NOMO-1 treated with dmso at 0.1 percent for 144 hours (cell line): ENCODE data around the gene CORO7.

Experiments
- DNase-seq: peaks from one replicate; lab custom pipeline; 2025; ENCODE audit not compliant: unreplicated experiment; lab: John Stamatoyannopoulos, UW

Gene CORO7

DNA sequence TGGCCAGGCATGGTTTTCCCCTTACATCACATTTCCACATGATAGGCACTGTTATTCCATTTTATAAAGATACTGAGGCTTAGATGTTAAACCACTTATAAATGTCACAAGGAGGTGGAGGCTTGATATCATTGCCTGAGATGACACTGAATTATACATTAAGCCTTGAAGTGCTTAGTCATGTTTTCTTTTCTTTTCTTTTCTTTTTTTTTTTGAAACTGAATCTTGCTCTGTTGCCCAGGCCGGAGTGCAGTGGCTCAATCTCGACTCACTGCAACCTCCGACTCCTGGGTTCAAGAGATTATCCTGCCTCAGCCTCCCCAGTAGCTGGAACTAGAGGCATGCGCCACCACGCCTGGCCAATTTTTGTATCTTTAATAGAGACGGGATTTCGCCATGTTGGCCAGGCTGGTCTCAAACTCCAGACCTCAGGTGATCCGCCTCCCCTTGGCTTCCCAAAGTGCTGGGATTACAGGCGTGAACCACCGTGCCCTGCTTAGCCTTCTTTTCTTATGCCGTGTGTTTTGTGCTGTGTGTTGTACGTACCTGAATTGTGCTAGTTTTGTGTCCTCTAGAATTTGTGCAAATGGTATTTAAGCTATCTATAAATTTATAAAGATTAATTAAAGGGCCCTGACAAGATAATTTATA is 10.5 kb upstream of the CORO7 start:
- DNase-seq, result no peak

DNA sequence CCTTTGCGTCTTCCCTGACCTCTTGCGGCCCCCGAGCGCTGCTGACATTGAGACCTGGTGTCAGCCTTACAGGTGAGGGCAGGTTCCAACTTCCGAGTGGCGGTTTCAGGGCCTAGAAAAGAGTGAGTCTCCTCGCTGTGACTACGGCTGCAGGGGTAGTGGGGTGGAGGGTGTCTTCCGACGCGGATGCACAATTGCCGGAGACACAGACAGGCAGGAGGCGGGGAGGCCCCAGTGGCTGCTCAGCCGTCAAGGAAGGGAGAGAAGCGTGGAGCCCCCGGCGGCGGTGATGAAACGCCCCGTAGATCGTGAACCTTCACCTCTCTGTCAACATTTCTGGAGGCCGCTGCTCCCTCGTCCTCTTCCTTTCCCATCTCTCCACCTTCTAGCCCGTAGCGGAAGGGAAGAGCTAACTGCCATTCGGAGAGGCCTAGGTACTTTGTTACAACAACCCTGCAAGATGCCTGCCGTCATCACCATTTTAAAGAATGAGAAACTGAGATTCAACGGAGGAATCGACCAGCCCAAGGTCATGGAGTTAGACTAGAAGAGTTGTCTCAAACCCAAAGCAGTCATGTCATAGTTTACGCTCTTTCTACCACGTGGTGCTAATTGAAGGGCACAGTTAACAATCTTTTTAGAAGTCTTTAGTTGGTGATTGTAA is 9.8 kb upstream of the CORO7 start:
- no peak for DNase-seq

DNA sequence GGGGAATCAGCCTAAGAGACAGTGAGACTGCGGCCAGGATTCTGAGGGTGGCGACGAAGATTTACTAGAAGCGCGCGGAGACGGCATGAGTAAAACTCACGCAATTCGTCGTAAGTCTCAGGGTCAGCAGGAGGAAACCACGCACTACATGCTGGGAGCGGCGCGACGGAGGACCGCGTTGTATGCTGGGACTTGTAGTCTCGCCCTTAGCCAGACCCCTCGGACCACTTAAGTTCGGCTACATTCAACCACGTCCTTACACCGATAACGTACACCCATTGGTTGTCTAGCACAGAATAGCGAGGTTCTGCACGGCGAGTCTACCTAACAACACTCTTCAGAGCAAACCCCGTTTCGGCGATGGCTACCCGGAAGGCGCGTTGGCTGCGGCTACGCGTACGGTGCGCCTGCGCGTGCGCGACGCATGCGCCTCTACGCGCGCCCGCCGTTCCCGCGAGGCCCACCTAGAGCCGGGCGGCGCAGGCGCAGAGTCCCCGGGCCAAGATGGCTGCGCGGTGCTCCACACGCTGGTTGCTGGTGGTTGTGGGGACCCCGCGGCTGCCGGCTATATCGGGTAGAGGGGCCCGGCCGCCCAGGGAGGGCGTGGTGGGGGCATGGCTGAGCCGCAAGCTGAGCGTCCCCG is 9.1 kb upstream of the CORO7 start, which contains the start of gene DNAJA3:
Gene DNAJA3, plus strand, starts transcription at position 491 of the 643 bp plus-strand sequence. Its CDS starts 14 bp downstream, at position 505.
- DNase-seq, result peak; percentile 81

DNA sequence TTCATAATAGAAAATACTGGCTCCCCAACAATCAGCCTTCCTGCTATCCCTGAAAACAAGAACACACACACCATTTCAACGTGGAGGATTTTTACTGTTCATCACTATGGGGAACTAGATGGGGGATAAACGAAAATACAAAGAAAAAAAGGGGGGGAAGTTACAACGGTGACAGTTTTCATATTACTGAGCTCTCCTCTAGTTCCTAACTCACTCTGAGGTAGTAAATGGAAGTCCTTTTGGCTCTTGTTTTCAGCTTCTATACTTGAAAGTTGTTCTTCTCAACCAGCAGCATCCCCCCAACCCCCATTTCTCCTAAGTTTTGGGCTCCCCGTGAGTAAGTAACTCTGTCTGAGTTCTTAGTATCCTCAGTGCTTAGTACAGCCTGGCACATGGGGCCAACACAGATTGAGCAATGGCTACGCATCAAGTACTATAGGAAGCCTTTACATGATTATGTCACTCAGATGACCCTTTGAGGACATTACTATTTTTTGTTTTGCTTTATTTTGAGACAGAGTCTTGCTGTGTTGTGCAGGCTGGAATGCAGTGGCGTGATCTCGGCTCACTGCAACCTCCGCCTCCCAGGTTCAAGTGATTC is 4.2 kb upstream of the CORO7 start:
- DNase-seq, result peak; percentile 34

DNA sequence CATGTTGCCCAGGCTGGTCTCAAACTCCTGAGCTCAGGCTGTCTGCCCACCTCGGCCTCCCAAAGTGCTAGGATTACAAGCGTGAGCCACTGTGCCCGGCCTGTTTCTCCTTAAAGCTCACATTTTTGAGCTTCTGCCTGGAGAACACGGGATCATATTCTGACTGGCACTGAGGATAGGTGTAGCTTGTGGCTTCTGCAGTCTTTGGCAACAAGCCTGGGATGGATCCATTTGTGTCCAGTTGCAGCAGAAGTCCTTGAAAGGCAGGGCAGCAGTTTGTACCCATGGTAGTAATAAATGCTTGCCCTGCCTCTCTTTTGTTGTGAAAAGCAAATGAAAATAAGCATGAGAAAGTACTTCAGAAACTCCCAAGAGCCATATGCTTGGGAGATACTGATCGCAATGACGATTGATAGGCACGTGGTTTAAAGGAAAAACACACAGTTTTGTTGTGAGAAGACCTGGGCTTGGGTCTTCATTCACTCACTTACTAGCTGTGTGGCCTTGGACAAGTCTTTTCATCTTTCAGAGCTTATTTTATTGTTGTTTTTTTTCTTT is 3.1 kb upstream of the CORO7 start:
- DNase-seq, result no peak

DNA sequence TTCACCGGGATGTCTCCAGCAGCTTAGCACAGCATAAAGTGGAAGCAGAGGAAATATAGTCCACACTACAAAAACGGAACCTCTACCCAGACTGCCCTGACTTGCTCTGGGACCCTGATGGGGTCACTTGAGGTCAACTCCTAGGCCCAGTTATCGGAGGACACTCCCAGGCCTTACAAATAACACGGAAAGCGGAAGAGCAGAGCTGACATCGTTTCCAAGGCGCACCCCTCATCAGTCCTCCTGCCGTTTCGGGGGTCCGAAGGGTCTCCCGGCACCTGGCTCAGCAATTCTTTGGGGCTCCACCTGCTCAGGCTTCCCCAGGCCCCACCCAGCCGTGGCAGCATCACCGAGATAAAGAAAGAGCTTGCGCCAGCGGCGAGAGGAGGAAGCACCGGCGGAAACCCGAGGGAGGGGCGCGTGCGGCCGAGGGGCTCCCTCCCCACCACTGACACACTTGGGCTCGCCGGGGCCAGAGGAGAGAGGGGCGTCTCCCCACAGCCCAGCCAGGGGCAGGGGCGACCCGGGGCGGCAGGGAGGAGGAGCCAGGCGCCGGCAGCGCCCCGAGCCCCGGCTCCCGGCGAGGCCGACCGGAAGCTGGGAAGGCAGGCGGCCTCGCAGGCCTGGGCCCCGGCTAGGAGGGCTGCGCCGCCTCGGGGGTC is 727 bp downstream of the CORO7 start:
- peak; percentile 85 for DNase-seq

DNA sequence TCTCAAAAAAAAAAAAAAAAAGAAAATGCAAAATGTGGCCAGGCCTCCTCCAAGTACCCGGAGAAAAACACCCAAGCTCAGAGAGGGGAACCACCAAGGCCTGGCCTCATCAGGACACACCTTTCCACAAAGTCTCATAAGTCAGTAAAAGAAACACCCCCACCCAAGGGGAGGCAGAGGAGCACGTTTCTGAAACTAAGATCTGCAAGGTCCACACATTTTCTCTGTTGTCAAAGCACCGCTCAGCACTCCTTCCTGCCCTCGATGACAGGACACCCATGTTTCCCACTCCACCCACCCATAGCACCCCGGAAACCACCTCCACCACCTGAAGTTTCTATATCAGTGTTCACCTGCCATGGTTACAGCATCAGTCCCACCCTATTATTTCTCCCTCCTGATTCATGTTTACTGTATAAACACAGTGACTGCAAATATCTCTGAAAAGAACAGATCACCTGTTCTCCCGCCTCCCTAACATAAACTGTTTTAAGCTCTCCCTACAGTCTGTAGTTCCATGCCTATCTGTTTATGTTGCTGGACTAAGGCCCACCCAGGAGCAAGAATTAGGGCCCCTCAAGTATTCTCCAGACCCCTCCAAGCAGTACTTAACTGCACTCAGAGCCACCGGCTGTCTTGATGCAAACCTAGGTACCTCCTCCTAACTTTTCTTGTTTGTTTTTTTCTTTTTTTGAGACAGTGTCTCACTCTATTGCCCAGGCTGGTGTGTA is 2.0 kb downstream of the CORO7 start:
- DNase-seq, result no peak

DNA sequence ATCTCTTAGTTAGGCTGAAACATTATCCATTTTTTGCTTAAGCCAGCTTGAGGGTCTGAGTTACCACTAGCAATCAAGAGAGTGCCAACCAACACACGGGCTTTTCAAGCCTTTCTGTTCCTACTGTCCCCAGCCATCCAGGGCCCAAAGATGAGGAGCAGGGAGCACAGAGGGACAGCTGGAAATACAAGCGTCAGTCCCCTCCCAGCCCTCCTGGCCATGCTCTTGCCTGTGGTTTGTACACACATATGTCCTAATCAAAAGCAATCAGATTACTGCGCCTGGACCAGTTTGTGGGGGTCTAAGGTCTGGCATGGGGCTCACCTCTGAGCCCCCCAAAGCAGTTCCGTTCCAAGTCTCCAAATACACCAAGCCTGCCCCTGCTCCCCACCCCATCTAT is 3.5 kb downstream of the CORO7 start:
- no peak for DNase-seq

DNA sequence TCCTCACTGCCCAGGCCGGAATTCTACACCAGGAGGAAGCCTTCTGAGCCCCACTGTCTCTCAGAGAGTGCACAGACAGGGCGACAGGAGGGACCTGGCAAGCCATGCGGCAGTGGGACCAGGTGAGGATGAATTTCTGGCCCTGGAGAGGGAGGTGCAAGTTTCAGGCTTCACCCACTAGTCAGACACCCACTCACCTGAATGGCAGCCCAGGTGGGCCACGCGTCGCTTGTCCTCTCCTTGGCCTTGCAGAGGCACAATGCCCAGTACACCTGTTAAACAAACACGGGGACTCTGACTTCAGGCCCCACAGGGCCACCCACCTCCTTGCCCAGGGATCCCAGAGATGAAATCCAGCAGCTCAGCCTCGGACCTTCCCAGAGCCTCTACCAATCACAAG is 4.2 kb downstream of the CORO7 start:
- DNase-seq, result no peak

DNA sequence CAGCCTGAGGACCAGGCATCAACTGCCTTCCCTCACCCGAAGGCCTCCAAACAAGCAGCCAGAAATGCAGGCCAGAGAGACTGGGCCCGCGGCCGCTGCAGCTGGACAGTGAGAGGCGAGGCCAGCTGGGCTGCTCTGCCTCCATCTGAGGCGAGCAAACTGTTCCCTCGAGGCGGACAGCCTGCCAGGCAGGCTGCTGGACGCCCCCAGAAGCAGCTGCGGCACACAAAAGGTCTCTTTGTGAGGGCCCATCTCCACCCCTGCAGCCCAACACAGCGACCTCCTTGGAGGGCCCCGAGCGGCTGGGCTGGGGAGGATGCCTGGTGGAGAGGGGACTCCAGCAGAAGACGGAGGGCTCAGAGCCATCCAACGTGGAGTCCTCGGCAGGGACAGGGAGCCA is 4.7 kb downstream of the CORO7 start:
- no peak for DNase-seq

DNA sequence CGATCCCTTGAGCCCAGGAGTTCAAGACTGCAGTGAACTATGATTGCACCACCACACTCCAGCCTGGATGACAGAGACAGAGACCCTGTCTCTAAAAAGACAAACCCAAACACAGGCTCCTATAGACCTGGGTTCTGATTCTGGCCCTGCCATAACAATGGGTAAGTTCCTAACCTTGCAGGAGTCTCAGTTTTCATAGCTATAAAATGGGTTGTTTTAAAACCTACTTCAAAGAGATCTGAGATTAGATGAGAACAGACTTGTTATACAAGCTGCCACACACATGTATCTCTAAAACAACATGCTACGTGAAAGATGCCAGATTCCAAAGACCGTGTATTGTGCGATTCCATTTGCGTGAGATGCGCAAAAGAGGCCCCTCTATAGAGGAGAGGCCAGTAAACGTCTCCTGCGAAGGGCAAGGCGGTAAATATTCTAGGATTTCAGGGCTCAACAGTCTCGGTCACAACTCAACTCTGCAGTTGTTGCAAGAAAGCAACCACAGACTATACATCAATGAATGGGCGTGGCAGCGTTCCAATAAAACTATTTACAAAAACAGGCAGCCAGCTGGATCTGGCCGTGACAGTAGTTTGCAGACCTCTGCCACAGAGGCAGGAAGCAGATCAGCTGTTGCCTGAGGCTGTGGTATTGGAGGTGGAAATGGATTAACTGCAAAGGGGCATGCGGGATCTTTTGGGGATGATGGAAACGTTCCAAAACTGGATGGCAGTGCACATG is 5.9 kb downstream of the CORO7 start:
- no peak for DNase-seq

DNA sequence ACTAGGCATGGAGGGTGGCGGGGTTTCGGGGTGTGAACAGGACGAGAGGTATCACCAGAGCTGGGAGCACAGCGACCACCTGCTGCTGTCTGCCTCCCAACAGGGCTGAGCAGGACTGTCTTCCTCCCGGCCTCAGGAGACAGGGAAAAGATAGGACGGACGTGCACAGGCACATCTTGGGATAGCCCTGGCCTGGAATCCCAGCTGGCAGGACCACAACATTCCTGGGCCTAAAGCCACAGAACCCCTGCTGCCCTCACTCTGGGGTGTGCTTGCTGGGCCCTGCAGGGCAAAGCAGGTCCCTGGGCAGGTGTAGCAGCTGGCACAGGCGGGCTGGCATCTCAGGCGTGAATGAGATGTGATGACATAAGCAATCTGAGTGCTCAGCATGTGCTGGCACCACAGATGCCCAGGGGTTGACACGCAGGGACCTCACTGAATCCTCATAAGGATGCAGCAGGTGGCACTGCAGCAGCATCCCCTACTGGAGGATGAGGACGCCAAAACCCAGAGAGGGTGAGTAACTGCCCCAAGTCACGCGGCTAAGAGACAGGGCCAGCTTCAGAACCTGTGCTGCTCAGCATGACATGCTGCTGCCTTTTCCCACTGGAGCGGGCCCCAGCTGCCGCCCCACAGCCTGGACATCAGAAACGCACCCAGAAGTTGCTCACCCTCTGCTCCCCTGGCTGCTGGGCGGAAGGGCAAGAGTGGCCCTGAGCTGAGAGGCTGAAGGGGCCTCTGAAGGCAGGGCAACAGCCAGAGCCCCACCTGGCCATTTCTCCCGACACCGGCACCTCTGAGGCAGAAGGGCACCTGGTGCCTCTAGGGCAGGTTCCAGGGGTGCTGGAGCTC is 7.1 kb downstream of the CORO7 start:
- DNase-seq, result no peak

DNA sequence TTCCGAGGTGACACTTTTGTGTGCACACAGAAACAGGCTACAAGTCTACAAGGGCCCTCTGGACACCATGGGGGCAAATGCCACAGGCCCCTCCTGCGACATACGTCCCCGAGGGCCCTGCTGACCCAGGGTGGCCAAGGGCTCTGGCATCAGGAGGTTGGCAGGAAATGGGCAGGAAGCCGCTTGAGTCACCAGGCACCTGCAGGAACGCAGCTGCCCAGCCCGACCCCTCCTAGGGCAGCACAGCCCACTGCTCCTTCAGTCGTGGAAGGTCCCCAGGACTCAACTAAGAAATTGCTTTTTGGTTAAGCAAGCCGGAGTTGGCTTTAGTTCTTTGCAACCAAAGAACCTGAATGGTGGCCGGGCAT is 8.1 kb downstream of the CORO7 start:
- no peak for DNase-seq

DNA sequence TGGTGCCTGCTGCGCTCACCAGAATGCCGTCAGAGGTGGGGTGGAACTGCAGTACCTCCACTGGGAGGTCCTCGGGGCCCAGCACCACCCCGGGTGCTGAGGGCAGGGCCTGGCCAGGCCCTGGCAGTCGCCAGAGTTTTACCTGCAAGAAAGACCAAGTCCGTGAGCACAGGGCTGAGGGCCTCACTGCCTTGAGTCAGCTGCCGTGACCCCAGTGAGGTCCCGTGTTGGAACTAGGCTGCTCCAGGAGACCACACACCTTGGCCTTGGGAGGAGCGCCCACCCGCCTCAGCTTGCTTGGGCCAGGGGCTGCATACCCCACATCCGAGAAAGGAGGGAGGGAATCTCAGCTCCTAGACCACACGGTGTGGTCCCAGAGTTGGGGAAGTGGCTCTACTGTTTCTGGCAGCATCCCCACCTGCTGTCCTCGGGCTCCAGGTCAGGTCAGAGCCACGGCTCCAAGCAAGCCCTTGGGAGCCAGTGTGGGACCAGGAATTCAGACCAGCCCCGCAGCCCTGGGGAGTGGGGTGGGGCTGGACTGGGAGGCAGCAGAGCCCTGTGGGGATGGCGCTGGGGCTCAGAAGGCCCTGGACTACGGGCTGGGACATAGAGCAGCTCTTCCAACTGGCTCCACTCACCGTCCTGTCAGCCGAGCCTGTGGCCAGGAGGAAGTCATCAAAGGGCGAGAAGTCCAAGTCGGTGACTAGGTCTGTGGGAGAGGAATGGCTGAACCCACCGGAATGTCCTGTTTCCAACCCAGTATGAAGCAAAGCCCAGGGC is 8.7 kb downstream of the CORO7 start:
- no peak for DNase-seq

DNA sequence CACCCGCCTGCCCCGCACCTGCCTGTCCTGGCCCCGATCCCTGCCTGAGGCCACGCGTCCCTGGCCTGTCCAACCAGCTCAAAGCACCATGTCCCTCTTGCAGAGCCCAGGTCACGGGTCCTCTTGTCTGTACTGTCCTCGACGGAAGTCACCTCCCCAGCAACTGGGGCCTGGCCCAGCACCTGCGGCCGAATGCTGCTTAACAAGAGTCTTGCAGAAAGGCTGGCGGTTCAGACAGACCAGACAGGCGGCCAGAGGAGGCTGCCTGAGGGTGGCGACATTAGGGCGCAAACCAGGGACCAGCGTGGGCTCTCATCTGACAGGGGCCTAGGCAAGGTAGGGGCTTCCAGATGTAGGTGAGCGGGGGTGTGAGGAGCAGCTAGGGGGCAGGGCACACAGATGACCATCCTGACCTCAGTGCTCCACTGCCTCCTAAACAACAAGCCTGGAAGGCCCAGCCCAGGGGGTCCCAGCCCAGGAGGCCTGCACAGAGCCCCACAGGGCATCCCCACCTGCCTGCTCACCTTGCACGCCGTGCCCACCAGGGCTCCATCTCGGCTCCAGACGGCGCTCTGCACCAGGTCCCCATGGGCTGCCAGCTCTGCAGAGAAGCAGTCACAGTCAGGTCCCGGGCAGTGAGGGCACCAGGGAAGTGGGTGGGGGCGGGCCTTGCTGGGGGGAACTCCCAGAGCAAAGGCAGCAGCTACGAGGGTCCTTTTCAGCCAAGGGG is 11.3 kb downstream of the CORO7 start:
- DNase-seq, result no peak

DNA sequence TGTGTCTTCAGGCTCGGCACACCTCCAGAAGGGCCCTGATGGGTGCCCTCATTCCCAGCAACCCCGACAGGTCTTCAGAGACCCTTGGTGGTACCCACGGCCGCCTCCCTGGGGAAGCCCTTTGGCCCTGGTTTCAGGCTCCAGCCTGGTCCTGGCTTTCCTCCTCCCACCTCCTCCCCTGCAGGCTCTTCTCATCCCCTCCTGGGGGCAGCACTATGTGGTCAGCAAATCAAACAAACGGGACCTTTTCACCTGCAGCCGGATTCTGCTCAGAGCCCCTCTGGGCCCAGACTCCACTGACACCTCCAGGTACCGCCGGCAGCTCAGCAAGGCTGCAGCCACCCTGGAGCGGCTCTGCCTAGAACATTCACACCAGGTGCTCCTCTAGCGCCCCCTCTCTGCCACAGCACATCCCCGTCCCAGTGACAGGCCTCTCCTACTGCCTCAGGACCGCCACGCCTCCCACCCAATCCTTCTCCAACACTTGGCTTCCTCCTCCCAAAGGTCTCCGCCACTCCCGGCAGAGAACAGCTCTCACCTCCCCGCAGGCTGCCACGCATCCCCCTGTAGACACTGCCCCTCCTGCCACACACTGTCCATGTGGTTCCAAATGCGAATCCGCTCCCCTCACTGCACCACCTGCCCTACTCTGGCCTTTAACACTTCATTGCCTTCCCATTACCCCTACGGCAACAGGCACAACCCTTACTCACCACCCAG is 12.0 kb downstream of the CORO7 start:
- DNase-seq, result no peak
